Endodermal cell (in vitro differentiated cells): Measurements from ENCODE around the gene PTPN22. TPM values are rescaled to one million over a fixed set of nuclear protein-coding genes. Genes with fewer than 3 reads are reported as not detected.

ENCODE experiments used
- DNase-seq: peaks from one replicate; pipeline ENCODE4 v3.0.0-alpha.2; 2017
- H3K27ac ChIP-seq: 2 replicates; pipeline ENCODE4 v1.5.1; 2013; ENCODE audit warnings: mild to moderate bottlenecking, low read depth, low read length, moderate library complexity
- H3K27me3 ChIP-seq: 2 replicates; pipeline ENCODE4 v1.6.1; 2013; ENCODE audit warnings: mild to moderate bottlenecking, low read length, moderate library complexity; ENCODE audit not compliant: insufficient read depth, control insufficient read depth, poor library complexity, severe bottlenecking
- H3K36me3 ChIP-seq: 2 replicates; pipeline ENCODE4 v1.7.0; 2013; ENCODE audit warnings: mild to moderate bottlenecking, low read length, moderate library complexity; ENCODE audit not compliant: control insufficient read depth, insufficient read depth
- H3K4me1 ChIP-seq: one replicate; pipeline ENCODE4 v1.7.0; 2013; ENCODE audit warnings: low read length; ENCODE audit not compliant: control insufficient read depth, insufficient read depth
- H3K4me3 ChIP-seq: 2 replicates; pipeline ENCODE4 v1.5.1; 2013; ENCODE audit warnings: mild to moderate bottlenecking, low read length, moderate library complexity
- H3K9ac ChIP-seq: 2 replicates; pipeline ENCODE4 v1.6.1; 2013; ENCODE audit warnings: mild to moderate bottlenecking, low read length, moderate library complexity; ENCODE audit not compliant: poor library complexity, severe bottlenecking; ENCODE audit errors: extremely low read depth
- H3K9me3 ChIP-seq: 2 replicates; pipeline ENCODE4 v1.6.1; 2013; ENCODE audit warnings: mild to moderate bottlenecking, low read length, moderate library complexity; ENCODE audit not compliant: control insufficient read depth
- H3K27ac Mint-ChIP-seq: 2 replicates; pipeline ENCODE4 v1.8.0; 2020; ENCODE audit warnings: mixed read lengths
- H3K27me3 Mint-ChIP-seq: 2 replicates; pipeline ENCODE4 v1.8.0; 2021; ENCODE audit warnings: mild to moderate bottlenecking, mixed read lengths; ENCODE audit not compliant: insufficient read depth
- H3K36me3 Mint-ChIP-seq: 2 replicates; pipeline ENCODE4 v1.8.0; 2020; ENCODE audit warnings: low read depth, mixed read lengths
- H3K4me1 Mint-ChIP-seq: 2 replicates; pipeline ENCODE4 v1.8.0; 2020; ENCODE audit warnings: mixed read lengths
- H3K4me3 Mint-ChIP-seq: 2 replicates; pipeline ENCODE4 v1.8.0; 2020; ENCODE audit warnings: mild to moderate bottlenecking, moderate library complexity, mixed read lengths
- H3K9me3 Mint-ChIP-seq: 2 replicates; pipeline ENCODE4 v1.8.0; 2020; ENCODE audit warnings: mild to moderate bottlenecking, mixed read lengths
- WGBS, 2 experiments: methylation state at CpG; one replicate each; pipeline versions ENCODE4 v1.1.5 to v1.1.7; 2013; ENCODE audit warnings: missing lambda C conversion rate in 2 of 2, mixed read lengths in 1 of 2; ENCODE audit not compliant: insufficient coverage in 1 of 2, insufficient read length in 1 of 2; 5-methylcytosine and 5-hydroxymethylcytosine counted together
- total RNA-seq, 2 donors: library from RNA; stranded (reverse); fragmentation: NEBNext Ultra II Directional in 1 of 2; extraction: Animal tissue kit (Norgen Biotek cat#: 25700) in 1 of 2; gene quantifications; 2 replicates in 1 of 2; 3 replicates in 1 of 2; pipeline ENCODE4 v1.2.1, GENCODE V29; 2021
- TF ChIP-seq, protein P1 (sequence below): fragments of 200-600 bp; sonication (generic); conservative IDR thresholded peaks from 2 replicates; pipeline ENCODE4 v1.5.0; 2021; ENCODE audit warnings: antibody characterized with exemption, mild to moderate bottlenecking

PTPN22 gene
- total RNA-seq, 2 donors from 2014 or later: not detected

DNA sequence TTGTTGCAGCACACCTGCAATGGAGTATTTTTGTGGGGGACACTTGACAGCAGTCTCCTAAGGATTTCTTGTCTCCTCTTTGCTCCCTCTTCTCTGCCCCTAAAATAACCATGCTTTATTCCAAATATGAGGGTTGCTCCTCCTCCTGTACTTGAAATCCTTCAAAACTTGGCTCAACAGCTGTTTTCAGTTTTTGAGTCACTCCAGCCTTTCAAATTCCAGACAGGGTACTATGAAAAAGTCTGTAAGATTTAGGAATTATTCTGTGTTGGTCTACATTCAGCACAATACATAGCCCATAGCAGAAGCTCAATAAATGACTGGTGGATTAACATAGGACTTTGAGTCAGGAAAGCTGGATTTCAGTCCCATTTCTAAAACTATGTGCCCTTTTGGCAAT is 27.6 kb upstream of the PTPN22 start:
- Mint-ChIP-seq H3K36me3 (peaks cover 29% of the 10 kb centered on the region), H3K4me3 (no peak overlapping the region), H3K4me1 (peaks cover 3% of the 10 kb centered on the region), H3K27me3 (no peaks in the 10 kb centered on the region), H3K9me3 (no peaks in the 10 kb centered on the region), H3K27ac (no peak overlapping the region)
- DNase-seq: no peak
- Histone ChIP-seq H3K27me3 (no peaks in the 10 kb centered on the region), H3K4me1 (no peaks in the 10 kb centered on the region), H3K4me3 (no peak overlapping the region), H3K27ac (no peak overlapping the region), H3K36me3 (peaks cover 33% of the 10 kb centered on the region), H3K9ac (no peak overlapping the region), H3K9me3 (no peaks in the 10 kb centered on the region)
- TF ChIP-seq, protein P1, sequence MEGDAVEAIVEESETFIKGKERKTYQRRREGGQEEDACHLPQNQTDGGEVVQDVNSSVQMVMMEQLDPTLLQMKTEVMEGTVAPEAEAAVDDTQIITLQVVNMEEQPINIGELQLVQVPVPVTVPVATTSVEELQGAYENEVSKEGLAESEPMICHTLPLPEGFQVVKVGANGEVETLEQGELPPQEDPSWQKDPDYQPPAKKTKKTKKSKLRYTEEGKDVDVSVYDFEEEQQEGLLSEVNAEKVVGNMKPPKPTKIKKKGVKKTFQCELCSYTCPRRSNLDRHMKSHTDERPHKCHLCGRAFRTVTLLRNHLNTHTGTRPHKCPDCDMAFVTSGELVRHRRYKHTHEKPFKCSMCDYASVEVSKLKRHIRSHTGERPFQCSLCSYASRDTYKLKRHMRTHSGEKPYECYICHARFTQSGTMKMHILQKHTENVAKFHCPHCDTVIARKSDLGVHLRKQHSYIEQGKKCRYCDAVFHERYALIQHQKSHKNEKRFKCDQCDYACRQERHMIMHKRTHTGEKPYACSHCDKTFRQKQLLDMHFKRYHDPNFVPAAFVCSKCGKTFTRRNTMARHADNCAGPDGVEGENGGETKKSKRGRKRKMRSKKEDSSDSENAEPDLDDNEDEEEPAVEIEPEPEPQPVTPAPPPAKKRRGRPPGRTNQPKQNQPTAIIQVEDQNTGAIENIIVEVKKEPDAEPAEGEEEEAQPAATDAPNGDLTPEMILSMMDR: no peak

DNA sequence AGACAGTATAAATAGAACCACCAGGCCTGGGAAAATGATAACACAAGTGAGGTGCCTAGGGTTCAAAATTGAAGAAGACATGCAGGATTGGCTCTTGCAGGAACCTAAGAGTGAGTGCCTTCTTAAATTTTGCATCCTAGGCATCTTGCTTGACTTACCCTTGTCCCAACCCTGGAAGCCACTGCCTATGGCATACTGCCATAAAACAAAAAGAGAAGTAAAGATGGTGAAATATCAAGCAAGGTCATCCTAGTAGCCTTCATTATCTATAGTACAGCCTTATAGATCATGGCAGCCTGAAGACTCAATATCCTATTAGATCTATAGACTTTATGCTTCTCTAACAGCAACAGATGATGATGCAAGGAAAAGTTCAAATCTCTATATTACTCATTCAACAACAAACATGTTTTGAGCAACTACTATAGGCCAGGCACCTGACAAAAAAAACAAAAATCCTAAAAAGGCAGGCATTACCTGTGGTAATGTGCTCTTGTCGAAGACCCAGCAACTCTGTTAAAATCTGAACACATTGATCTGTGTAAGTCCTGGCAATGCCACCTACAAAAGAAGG is 26.8 kb upstream of the PTPN22 start:
- no peak overlapping the region for H3K27ac Mint-ChIP-seq
- no peak overlapping the region for H3K4me3 Mint-ChIP-seq
- H3K27ac ChIP-seq: no peak overlapping the region
- no peaks in the 10 kb centered on the region for H3K4me1 Mint-ChIP-seq
- H3K9ac ChIP-seq: no peak overlapping the region
- H3K36me3 ChIP-seq: peaks cover 33% of the 10 kb centered on the region
- H3K4me3 ChIP-seq: no peak overlapping the region
- TF ChIP-seq, protein P1: no peak
- H3K9me3 Mint-ChIP-seq: no peaks in the 10 kb centered on the region
- H3K36me3 Mint-ChIP-seq: peaks cover 29% of the 10 kb centered on the region
- H3K27me3 Mint-ChIP-seq: no peaks in the 10 kb centered on the region
- H3K9me3 ChIP-seq: no peaks in the 10 kb centered on the region
- no peaks in the 10 kb centered on the region for H3K27me3 ChIP-seq
- no peaks in the 10 kb centered on the region for H3K4me1 ChIP-seq
- WGBS, 2 experiments: 81% methylated on average over 1 of the region's 1 CpG; no CpG with 5 or more reads in 1 of the 2 experiments
- DNase-seq: no peak

DNA sequence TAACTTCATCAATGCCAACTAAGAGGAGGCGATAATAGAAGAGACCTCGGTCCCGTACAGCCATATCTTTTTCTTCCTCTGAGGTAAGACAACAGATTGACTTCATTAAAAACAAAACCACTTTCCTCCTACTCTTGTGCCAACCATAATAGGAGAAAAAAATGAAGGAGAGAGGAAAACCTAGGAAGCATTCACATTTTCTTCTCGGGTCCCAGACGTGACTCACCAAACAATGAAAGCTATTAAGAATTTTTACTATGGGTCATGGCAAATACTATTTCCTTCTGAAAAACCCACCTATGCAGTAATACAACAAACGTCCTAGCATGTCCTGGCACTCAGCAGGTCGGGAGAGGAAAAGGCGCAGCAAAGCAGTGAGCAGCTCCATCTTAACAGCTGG is 24.4 kb upstream of the PTPN22 start:
- TF ChIP-seq, protein P1: no peak
- no peaks in the 10 kb centered on the region for H3K4me1 Mint-ChIP-seq
- Histone ChIP-seq H3K9me3 (no peaks in the 10 kb centered on the region), H3K36me3 (peaks cover 29% of the 10 kb centered on the region), H3K4me1 (no peaks in the 10 kb centered on the region), H3K9ac (no peak overlapping the region), H3K27ac (no peak overlapping the region), H3K27me3 (no peaks in the 10 kb centered on the region), H3K4me3 (no peak overlapping the region)
- DNase-seq: no peak
- peaks cover 29% of the 10 kb centered on the region for H3K36me3 Mint-ChIP-seq
- H3K4me3 Mint-ChIP-seq: no peak overlapping the region
- H3K9me3 Mint-ChIP-seq: no peaks in the 10 kb centered on the region
- 88 to 95% methylated on average over 4 to 8 of the region's 8 CpGs for WGBS, 2 experiments
- H3K27me3 Mint-ChIP-seq: no peaks in the 10 kb centered on the region
- H3K27ac Mint-ChIP-seq: no peak overlapping the region
